Esophagus muscularis mucosa (tissue), 4 donors: ENCODE results near the gene PSMA2. TPM values are rescaled to one million over a fixed set of nuclear protein-coding genes. Genes with fewer than 3 reads are reported as not detected.
"Not testable (repeated sequence)": the region's sequence is repeated elsewhere in the genome, so short reads cannot be mapped to it uniquely, and the experiment has no call there.

Source experiments
- DNase-seq: peaks from one replicate; pipeline ENCODE4 v3.0.0-alpha.2; 2017; ENCODE audit errors: extremely low spot score
- H3K27ac ChIP-seq, 4 donors: fragments of 200-600 bp; sonication (generic); replicated peaks in 1 of 4; 1 replicate in 3 of 4; 2 replicates in 1 of 4; pipeline ENCODE4 v1.5.1; 2016 to 2019; ENCODE audit warnings: mild to moderate bottlenecking in 1 of 4
- H3K27me3 ChIP-seq, 4 donors: fragments of 200-600 bp; sonication (generic); one replicate each; pipeline versions ENCODE4 v1.5.1 to v1.6.0; 2016 to 2019
- H3K36me3 ChIP-seq, 4 donors: fragments of 200-600 bp; sonication (generic); one replicate each; pipeline ENCODE4 v1.5.1; 2016 to 2019
- H3K4me1 ChIP-seq, 4 donors: fragments of 200-600 bp; sonication (generic); one replicate each; pipeline ENCODE4 v1.5.1; 2016 to 2019
- H3K4me3 ChIP-seq, 4 donors: fragments of 200-600 bp; sonication (generic); 1 replicate in 2 of 4; 2 replicates in 2 of 4; pipeline ENCODE4 v1.5.1; 2016 to 2019; ENCODE audit warnings: mild to moderate bottlenecking in 4 of 4, moderate library complexity in 1 of 4
- H3K9me3 ChIP-seq, 4 donors: fragments of 200-600 bp; sonication (generic); 1 replicate in 3 of 4; 2 replicates in 1 of 4; pipeline ENCODE4 v1.5.1; 2016 to 2019
- EP300 ChIP-seq: sonication (generic); formaldehyde crosslinking; IDR thresholded peaks from one replicate; pipeline ENCODE4 v1.6.1; 2017; ENCODE audit warnings: antibody characterized with exemption
- POLR2A ChIP-seq: fragments of 450-650 bp; IDR thresholded peaks from one replicate; pipeline ENCODE4 v1.6.1; 2017; ENCODE audit warnings: antibody characterized with exemption, moderate library complexity, mild to moderate bottlenecking, low read depth
- POLR2AphosphoS5 ChIP-seq, 2 donors: sonication (generic); formaldehyde crosslinking; IDR thresholded peaks; one replicate each; pipeline ENCODE4 v1.6.1; 2017; ENCODE audit warnings: antibody characterized with exemption in 2 of 2
- WGBS: methylation state at CpG from one replicate; pipeline ENCODE4 v1.1.5; 2018; 5-methylcytosine and 5-hydroxymethylcytosine counted together
- intact Hi-C: fragments of 100-400 bp; cut with DNase I; formaldehyde crosslinking; loops from one replicate; pipeline ENCODE4 v1.15.1; 2023
- total RNA-seq, 4 donors: library from RNA; depleted of rRNA; stranded (reverse); fragments of >200 nt; gene quantifications; one replicate each; pipeline versions ENCODE4 v1.1.0 to v1.2.1, GENCODE V29; 2016
- TF ChIP-seq, protein P1 (sequence below), 3 experiments: fragments of 200-600 bp in 2 of 3; fragments of 450-650 bp in 1 of 3; sonication (generic) in 2 of 3; IDR thresholded peaks; one replicate each; pipeline ENCODE4 v1.5.1; 2017 to 2019; ENCODE audit warnings: antibody characterized with exemption in 3 of 3, mild to moderate bottlenecking in 2 of 3, moderate library complexity in 1 of 3

Gene PSMA2
- total RNA-seq, 4 donors from 2014 or later: 29.7 to 73.5 (median 57.7) TPM

DNA sequence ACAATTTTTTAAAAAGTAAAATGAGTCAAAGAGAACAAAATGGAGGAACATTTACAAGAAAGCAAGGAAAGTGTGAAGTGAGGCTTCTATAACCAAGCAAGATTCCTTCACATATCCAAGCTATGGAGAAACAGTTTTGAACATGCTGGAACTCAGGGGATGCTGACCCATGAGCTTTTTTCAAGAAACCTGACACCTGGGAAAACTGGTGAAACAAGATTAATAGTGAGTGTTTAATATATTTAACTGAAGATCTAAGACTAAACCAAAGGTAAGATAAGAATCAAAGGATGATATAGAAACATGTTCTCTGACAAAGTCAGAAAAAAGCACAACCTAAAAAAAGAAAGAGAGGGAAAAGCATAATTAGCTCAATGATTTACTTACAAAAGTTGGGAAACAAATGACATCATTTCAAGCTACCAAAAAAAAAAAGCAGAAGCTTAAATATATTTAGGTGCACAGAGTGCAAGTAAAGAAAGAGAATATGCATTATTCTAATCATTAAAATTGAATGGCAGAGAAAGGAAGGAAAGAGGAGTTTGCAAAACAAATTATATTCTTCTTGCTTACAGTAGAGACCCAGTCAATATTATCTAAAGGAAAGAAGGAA is 45.0 kb downstream of the PSMA2 start:
- no peaks in the 10 kb centered on the region for H3K36me3 ChIP-seq
- H3K4me1 ChIP-seq: peaks cover 5 to 21% (median 20%) of the 10 kb centered on the region in 4 donors
- H3K27ac ChIP-seq: no peak overlapping the region
- H3K27me3 ChIP-seq: no peaks in the 10 kb centered on the region
- no peaks in the 10 kb centered on the region for H3K9me3 ChIP-seq
- no peak for DNase-seq
- TF ChIP-seq EP300: no peak
- no peak for TF ChIP-seq POLR2AphosphoS5 (IDR thresholded peaks at IDR 0.05)
- TF ChIP-seq POLR2A: no peak
- TF ChIP-seq, protein P1, sequence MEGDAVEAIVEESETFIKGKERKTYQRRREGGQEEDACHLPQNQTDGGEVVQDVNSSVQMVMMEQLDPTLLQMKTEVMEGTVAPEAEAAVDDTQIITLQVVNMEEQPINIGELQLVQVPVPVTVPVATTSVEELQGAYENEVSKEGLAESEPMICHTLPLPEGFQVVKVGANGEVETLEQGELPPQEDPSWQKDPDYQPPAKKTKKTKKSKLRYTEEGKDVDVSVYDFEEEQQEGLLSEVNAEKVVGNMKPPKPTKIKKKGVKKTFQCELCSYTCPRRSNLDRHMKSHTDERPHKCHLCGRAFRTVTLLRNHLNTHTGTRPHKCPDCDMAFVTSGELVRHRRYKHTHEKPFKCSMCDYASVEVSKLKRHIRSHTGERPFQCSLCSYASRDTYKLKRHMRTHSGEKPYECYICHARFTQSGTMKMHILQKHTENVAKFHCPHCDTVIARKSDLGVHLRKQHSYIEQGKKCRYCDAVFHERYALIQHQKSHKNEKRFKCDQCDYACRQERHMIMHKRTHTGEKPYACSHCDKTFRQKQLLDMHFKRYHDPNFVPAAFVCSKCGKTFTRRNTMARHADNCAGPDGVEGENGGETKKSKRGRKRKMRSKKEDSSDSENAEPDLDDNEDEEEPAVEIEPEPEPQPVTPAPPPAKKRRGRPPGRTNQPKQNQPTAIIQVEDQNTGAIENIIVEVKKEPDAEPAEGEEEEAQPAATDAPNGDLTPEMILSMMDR (IDR thresholded peaks at IDR 0.05): no peak
- intact Hi-C loops: no loop called here
- no peak overlapping the region for H3K4me3 ChIP-seq

DNA sequence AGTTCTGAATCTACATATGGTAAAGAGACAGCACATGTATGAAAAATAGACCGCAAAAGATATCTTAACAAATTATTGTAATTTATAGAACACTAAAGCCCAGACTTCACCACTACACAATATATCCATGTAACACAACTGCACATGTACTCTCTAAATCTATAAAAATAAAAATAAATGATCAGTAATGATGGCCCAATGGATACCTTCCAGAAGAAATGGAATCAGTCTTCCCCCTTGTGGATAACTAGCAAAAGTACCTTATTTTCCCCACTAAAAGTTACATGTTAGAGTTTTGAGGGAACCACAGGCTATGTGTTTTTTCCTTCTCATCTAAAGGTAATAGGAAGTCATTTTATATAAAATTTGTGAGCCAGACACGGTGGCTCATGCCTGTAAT is 45.8 kb downstream of the PSMA2 start:
- Histone ChIP-seq H3K4me1 (peaks cover 5 to 21% (median 20%) of the 10 kb centered on the region in 4 donors), H3K27ac (no peak overlapping the region), H3K27me3 (no peaks in the 10 kb centered on the region), H3K4me3 (no peak overlapping the region), H3K36me3 (no peaks in the 10 kb centered on the region), H3K9me3 (no peaks in the 10 kb centered on the region)
- TF ChIP-seq EP300: no peak
- TF ChIP-seq, protein P1 (IDR thresholded peaks at IDR 0.05): peak in 2 of 3 experiments; percentile 14 to 16
- WGBS: 93% methylated on average over 2 of the region's 2 CpGs
- no peak for DNase-seq
- intact Hi-C loops: no loop called here

DNA sequence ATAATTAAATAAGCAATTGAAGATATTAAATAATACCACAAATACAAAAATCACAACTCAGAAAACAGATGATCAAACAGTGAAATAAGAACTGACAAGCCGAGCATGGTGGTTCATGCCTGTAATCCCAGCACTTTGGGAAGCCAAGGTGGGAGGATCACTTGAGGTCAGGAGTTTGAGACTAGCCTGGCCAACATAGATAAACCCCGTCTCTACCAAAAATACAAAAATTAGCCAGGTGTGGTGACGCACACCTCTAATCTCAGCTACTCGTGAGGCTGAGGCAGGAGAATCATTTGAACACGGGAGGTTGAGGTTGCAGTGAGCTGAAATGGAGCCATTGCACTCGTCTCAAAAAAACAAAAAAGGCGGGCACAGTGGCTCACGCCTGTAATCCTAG is 46.8 kb downstream of the PSMA2 start:
- H3K4me3 ChIP-seq, H3K27ac ChIP-seq, intact Hi-C loops, H3K27me3 ChIP-seq, DNase-seq, H3K36me3 ChIP-seq, H3K9me3 ChIP-seq: not testable (repeated sequence)
- H3K4me1 ChIP-seq: peaks cover 5 to 21% (median 20%) of the 10 kb centered on the region in 4 donors
- WGBS: 95% methylated on average over 8 of the region's 8 CpGs

DNA sequence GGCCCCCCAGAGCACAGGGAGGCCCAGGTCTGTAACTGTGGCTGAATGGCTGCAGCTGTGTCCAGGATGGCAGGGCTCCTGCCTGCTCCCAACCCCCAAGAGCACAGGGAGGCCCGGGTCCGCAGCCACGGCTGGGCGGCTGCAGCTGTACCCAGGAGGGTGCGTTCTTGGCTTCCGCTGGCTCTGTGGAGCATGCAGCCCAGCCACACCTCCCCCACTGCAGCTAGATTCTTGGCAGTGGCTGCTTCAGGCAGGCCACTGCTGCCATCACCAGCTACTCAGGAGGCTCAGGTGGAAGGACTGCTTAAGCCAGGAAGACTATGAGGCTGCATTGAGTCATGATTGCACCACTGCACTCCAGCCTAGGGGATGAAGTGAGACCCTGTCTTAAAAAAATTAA is 48.0 kb downstream of the PSMA2 start:
- no peak overlapping the region for H3K27ac ChIP-seq
- H3K4me3 ChIP-seq: no peak overlapping the region
- H3K36me3 ChIP-seq: no peaks in the 10 kb centered on the region
- intact Hi-C loops: no loop called here
- no peaks in the 10 kb centered on the region for H3K27me3 ChIP-seq
- WGBS: 97% methylated on average over 6 of the region's 6 CpGs
- no peaks in the 10 kb centered on the region for H3K9me3 ChIP-seq
- DNase-seq: no peak
- peaks cover 5 to 17% (median 15%) of the 10 kb centered on the region in 4 donors for H3K4me1 ChIP-seq
- TF ChIP-seq POLR2A (no peak), POLR2AphosphoS5 (IDR thresholded peaks at IDR 0.05) (no peak), EP300 (no peak)
- TF ChIP-seq, protein P1 (IDR thresholded peaks at IDR 0.05): no peak

DNA sequence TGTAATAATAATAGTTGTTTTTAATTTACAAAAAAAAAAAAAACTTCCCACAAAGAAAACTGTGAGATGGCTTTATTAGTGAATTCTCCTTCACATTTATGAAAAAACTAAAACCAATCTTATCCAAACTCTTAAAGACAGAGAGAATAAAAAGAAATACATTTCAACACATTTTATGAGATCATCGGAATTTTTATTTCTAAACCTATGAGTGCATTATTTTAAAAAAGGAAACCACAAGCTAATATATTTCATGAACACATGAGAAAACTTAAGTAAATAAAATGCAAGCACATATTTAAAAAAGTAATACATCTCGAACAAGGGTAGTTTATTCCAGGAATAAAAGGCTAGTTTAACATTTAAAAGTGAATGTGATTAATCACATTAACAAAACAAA is 51.6 kb downstream of the PSMA2 start:
- H3K4me3 ChIP-seq: no peak overlapping the region

More for the DNA sequence above, 51.6 kb downstream of the PSMA2 start:
- H3K4me1 ChIP-seq: peaks cover 0 to 7% (median 0%) of the 10 kb centered on the region in 4 donors
- intact Hi-C loops: no loop called here
- no peaks in the 10 kb centered on the region for H3K9me3 ChIP-seq
- no peak overlapping the region for H3K27ac ChIP-seq
- no peaks in the 10 kb centered on the region for H3K36me3 ChIP-seq
- TF ChIP-seq EP300 (no peak), POLR2AphosphoS5 (IDR thresholded peaks at IDR 0.05) (no peak), POLR2A (no peak)
- TF ChIP-seq, protein P1 (IDR thresholded peaks at IDR 0.05): no peak
- 67% methylated on average over 2 of the region's 2 CpGs for WGBS
- DNase-seq: no peak
- no peaks in the 10 kb centered on the region for H3K27me3 ChIP-seq
